Activated naive CD8-positive, alpha-beta T cell (primary cell): Measurements from ENCODE around the gene CD28.

Experiments
- H3K27ac Mint-ChIP-seq: one replicate; pipeline ENCODE4 v1.8.0; 2021; ENCODE audit warnings: mixed read lengths
- H3K27me3 Mint-ChIP-seq: one replicate; pipeline ENCODE4 v1.8.0; 2021; ENCODE audit warnings: mixed read lengths
- H3K36me3 Mint-ChIP-seq: one replicate; pipeline ENCODE4 v1.8.0; 2021; ENCODE audit warnings: mixed read lengths
- H3K4me1 Mint-ChIP-seq: one replicate; pipeline ENCODE4 v1.8.0; 2021; ENCODE audit warnings: low read depth, mixed read lengths
- H3K4me3 Mint-ChIP-seq: one replicate; pipeline ENCODE4 v1.8.0; 2021; ENCODE audit warnings: mild to moderate bottlenecking, mixed read lengths
- H3K9me3 Mint-ChIP-seq: one replicate; pipeline ENCODE4 v1.8.0; 2021; ENCODE audit warnings: low read depth, mixed read lengths

Gene CD28

GRCh38 chr2:203679401-203679800, 27.0 kb upstream of the CD28 start:
- Mint-ChIP-seq H3K27me3 (no peaks in the 10 kb centered on the region), H3K36me3 (no peaks in the 10 kb centered on the region), H3K9me3 (peaks cover 4% of the 10 kb centered on the region), H3K27ac (no peak overlapping the region), H3K4me1 (peaks cover 39% of the 10 kb centered on the region), H3K4me3 (no peak overlapping the region)

- no peak overlapping the region for H3K27ac Mint-ChIP-seq
- peaks cover 26% of the 10 kb centered on the region for H3K4me1 Mint-ChIP-seq
- no peak overlapping the region for H3K4me3 Mint-ChIP-seq
- no peaks in the 10 kb centered on the region for H3K27me3 Mint-ChIP-seq
- no peaks in the 10 kb centered on the region for H3K36me3 Mint-ChIP-seq
- peaks cover 4% of the 10 kb centered on the region for H3K9me3 Mint-ChIP-seq
These were observed 24.5 kb upstream of the CD28 start for GRCh38 chr2:203681978-203682377.

GRCh38 chr2:203682688-203683130, 23.7 kb upstream of the CD28 start:
- Mint-ChIP-seq H3K4me3 (no peak overlapping the region), H3K36me3 (no peaks in the 10 kb centered on the region), H3K27ac (no peak overlapping the region), H3K27me3 (no peaks in the 10 kb centered on the region), H3K4me1 (peaks cover 24% of the 10 kb centered on the region), H3K9me3 (peaks cover 4% of the 10 kb centered on the region)

DNA sequence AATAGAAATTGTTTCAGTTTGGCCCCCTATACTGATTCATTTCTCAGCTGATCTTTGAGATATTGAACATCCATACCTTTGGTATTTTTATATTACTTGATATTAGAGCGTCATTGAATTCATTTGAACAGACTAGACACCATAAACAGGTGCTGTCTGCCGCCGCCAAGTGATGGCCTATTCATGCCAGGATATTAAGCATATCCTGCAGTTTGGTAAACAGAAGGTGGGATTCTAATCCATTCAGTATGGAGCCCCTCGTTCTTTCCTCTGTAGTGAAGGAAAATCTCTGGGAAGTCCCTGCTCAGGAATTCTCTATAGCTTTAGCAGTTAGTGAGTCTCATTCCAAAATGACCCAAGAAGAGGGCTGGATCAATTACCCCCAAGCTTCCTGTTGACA, 23.0 kb upstream of the CD28 start:
- no peaks in the 10 kb centered on the region for H3K27me3 Mint-ChIP-seq

DNA sequence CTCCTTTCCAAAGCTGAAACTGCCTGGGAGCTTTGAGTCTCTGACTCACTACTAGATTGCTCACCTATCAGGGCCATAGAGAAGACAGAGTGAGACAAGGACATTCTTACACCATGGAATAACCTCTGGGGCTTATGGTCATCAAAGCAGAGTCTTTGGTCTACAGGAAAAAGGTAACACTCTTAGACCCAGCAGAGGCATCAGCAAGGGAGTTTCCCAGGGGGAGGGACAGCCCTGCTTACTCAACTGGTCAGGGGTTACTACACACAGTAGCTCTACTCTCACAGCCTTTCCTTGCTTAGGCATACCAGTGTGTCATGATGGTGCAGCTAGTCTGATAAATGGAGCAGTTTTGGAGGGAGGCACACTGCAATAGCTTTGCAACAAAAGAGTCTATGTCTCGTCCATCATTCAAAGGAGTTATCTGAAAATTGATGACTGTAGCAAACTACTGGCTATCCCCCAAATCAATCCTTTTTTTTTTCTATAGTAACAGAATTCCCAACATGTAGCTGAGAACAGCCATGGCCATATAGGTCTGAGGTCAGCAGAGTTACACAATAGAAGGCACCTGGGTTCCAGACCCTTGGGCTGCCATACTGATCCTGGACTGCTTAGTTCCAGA, 22.4 kb upstream of the CD28 start:
- Mint-ChIP-seq H3K4me3 (no peak overlapping the region), H3K4me1 (peaks cover 21% of the 10 kb centered on the region), H3K36me3 (no peaks in the 10 kb centered on the region), H3K27ac (no peak overlapping the region), H3K9me3 (no peaks in the 10 kb centered on the region), H3K27me3 (no peaks in the 10 kb centered on the region)

More for the DNA sequence above, 23.0 kb upstream of the CD28 start:
- no peak overlapping the region for H3K27ac Mint-ChIP-seq
- no peaks in the 10 kb centered on the region for H3K36me3 Mint-ChIP-seq
- no peak overlapping the region for H3K4me3 Mint-ChIP-seq
- peaks cover 4% of the 10 kb centered on the region for H3K9me3 Mint-ChIP-seq
- H3K4me1 Mint-ChIP-seq = peaks cover 24% of the 10 kb centered on the region

DNA sequence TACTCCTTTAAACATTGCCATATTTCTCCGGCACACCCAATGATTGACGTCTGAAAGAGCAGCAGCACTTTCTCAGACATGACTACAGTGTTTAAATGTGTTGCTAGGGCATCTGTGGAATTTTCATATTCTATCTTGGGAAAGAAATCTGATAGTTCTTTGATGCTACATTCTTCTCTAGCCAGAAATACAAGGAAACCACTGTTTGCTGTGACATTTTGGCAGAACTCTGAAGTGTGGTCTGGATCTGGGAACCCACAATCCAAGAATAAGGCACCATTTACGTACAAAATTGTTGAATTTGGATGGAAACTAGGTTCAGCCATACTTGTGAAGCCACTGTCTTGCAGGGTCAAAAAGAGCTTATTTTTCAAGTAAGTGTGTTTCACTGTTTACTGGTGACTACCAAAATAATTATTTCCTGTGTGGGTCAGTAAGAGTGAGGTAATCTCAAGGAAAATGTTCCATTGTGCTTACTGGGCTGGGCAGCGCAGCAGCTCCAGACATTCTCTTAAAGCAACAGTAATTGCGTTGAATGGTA, 21.3 kb upstream of the CD28 start:
- Mint-ChIP-seq H3K4me3 (no peak overlapping the region), H3K36me3 (no peaks in the 10 kb centered on the region), H3K4me1 (peaks cover 29% of the 10 kb centered on the region), H3K9me3 (no peaks in the 10 kb centered on the region), H3K27me3 (no peaks in the 10 kb centered on the region), H3K27ac (no peak overlapping the region)

DNA sequence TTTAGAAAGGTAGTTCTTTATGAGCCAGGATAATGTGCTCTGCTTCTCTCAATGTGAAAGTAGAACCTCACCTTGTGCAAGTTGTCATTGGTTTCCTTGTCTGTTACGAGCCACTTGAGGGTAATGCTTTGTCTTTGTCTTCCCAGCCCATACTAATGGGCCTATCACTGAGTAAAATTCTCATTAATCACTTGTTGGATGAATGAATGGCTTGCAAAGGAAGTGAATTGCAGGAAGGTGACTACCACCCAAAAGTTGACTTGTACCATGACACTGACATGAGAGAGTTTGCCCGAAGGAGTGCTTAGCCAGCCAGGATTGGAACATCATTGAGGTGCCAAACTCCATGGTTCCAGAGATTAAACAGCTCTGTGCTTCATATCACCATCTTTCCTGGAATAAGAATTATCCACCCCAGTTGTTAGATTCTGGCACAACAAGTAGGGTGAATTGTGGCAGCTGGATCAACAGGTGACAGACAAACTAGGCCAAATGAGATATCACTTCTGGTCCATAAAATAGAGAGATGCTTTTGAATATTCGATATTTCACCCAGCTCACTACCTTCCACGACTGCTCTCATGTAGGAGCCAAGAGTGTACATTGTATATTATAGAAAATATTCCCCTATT, 20.5 kb upstream of the CD28 start:
- H3K27ac Mint-ChIP-seq = no peak overlapping the region
- H3K4me1 Mint-ChIP-seq = peaks cover 23% of the 10 kb centered on the region
- H3K27me3 Mint-ChIP-seq = no peaks in the 10 kb centered on the region
- H3K36me3 Mint-ChIP-seq = no peaks in the 10 kb centered on the region
- no peaks in the 10 kb centered on the region for H3K9me3 Mint-ChIP-seq
- no peak overlapping the region for H3K4me3 Mint-ChIP-seq

GRCh38 chr2:203687165-203687564, 19.3 kb upstream of the CD28 start:
- Mint-ChIP-seq H3K27me3 (no peaks in the 10 kb centered on the region), H3K4me3 (no peak overlapping the region), H3K36me3 (no peaks in the 10 kb centered on the region), H3K27ac (no peak overlapping the region), H3K4me1 (peaks cover 19% of the 10 kb centered on the region), H3K9me3 (no peaks in the 10 kb centered on the region)

DNA sequence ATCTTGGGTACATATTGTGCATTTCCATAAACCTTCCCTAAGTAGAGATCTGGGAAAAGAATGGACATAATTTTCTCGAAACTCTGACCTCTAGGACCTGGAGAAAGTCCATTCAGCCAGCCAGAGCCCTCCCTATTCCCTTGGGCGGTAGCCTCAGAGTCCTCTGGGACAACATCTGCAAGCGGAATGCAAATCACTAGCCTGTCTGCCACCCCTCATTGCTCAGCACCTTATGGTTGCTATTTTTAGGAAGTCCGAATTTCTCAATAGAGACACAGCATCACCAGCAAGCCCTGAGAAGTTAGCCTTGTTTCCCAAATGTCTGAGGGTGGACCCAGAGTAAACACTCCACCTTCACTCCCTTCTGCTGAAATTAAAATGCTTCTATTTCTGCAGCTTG, 17.6 kb upstream of the CD28 start:
- Mint-ChIP-seq H3K4me3 (no peak overlapping the region), H3K27me3 (no peaks in the 10 kb centered on the region), H3K9me3 (no peaks in the 10 kb centered on the region), H3K27ac (no peak overlapping the region), H3K36me3 (no peaks in the 10 kb centered on the region), H3K4me1 (peaks cover 19% of the 10 kb centered on the region)

DNA sequence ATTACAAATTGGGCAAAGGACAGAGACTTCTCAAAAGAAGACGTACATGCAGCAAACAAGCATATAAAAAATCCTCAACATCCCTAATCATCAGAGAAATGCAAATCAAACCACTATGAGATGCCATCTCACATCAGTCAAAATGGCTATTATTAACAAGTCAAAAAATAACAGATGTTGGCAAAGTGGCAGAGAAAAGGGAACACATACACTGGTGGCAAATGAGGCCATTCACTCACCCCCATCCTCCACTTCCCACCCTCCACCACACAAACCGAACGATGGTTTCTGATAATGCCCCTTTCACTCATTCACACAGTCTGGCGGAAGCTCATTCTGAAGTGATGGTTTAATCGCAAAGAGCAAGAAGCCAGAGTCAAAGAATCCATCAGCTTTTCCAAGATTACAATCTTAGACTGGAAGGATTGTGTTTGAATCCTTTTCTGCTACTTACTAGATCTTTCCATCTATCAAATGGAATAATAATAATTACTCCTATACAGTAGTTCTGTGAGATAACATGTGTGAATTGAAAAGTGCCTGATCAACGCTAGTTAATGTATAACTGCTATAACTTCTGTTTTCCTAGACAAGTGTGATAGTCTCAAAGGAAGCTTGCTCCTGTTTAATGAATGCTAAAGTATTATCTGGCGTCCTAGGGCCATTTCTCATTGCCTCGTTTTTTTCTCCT, 16.9 kb upstream of the CD28 start:
- Mint-ChIP-seq H3K4me1 (peaks cover 16% of the 10 kb centered on the region), H3K9me3 (no peaks in the 10 kb centered on the region), H3K4me3 (no peak overlapping the region), H3K36me3 (no peaks in the 10 kb centered on the region), H3K27ac (no peak overlapping the region), H3K27me3 (no peaks in the 10 kb centered on the region)

GRCh38 chr2:203690117-203690431, 16.4 kb upstream of the CD28 start:
- Mint-ChIP-seq H3K9me3 (no peaks in the 10 kb centered on the region), H3K4me3 (no peak overlapping the region), H3K36me3 (no peaks in the 10 kb centered on the region), H3K4me1 (peaks cover 16% of the 10 kb centered on the region), H3K27ac (no peak overlapping the region), H3K27me3 (no peaks in the 10 kb centered on the region)

DNA sequence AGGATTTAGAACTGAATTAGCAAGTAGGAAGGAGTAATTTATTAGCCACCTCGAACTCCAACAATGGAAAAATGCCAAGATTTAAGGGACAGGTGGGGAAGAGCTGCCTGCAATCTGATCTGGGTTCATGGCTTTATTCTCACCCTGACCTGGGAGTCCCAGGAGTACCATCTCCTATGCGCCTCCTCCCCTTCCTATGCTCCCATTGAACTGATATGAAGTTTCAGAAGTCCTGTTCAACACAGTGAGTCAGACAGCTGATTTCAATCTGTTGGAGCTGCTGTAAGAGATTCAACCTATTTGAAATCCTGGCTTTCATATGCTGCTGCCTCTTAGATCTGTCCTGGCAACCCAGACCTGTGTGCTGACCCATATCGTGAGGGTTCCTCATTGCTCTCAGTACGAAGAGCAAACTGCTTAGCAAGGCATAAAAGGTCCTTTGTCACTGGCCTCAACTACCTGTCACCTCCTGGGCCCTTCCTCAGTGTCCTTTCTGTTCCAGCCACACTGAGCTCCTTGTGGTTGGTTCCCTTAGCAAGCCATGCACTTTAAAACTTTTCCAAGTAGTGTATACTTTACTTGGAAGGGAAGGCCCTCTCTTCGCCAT, 15.9 kb upstream of the CD28 start:
- Mint-ChIP-seq H3K4me3 (no peak overlapping the region), H3K36me3 (no peaks in the 10 kb centered on the region), H3K4me1 (peaks cover 16% of the 10 kb centered on the region), H3K9me3 (no peaks in the 10 kb centered on the region), H3K27ac (no peak overlapping the region), H3K27me3 (no peaks in the 10 kb centered on the region)

DNA sequence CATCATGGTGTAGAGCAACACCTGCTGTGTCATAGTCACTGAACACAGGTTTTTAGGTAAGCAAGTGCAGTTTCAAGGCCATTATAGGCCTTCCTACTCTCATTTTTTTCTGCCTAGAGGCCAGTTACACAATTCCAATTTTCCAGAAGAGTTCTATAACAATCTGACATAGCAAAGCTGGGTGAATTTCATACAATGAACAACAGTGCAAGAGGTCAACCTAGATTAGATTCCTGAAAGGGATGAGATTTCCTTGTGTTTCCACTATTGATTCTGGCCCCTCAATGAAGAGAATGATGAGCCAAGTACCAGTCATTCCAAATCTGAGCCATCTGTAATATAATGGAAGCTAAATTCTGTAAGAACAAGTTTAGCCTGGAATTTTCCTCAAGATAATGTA, 15.3 kb upstream of the CD28 start:
- Mint-ChIP-seq H3K4me3 (no peak overlapping the region), H3K9me3 (no peaks in the 10 kb centered on the region), H3K4me1 (peaks cover 16% of the 10 kb centered on the region), H3K36me3 (no peaks in the 10 kb centered on the region), H3K27me3 (no peaks in the 10 kb centered on the region), H3K27ac (no peak overlapping the region)

DNA sequence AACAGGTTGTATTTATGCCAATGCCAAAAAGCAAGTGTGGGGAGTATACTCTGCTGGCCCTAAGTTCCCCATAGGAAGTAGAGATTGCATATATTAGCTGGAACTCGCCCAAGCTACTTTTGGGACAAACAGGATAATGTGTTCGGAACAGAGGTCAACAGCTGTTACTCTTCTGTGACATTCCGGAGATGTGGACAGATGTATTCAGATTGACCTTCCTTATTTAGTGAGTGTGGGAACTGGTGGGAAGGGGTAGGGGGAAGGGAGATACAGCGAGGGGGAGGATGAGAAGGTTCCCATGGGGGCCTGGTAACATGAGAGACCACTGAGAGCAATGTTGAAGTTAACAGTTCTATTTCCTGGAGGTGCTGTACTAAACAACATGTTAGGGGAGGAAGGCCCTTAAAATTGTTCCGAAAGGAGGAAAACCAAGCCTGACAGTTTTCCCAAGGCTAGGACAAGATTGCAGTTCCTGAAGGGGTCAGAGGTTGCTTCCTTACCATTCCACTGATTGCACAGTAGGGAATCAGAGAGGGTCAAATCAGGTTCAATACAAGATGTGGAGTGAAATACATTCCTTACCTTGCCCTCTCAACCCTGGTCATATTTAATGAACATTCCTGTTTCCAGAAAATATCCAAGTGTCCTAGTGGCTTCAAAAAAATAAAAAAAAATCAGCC, 14.3 kb upstream of the CD28 start:
- Mint-ChIP-seq H3K4me1 (peaks cover 16% of the 10 kb centered on the region), H3K9me3 (no peaks in the 10 kb centered on the region), H3K4me3 (no peak overlapping the region), H3K27ac (no peak overlapping the region), H3K36me3 (no peaks in the 10 kb centered on the region), H3K27me3 (no peaks in the 10 kb centered on the region)
